OCI-LY1 (cell line): ENCODE results near the gene ALOX15B.

ENCODE experiments used
- EZH2 ChIP-seq: fragments of 200-600 bp; sonication (generic), shearing (Covaris generic); IDR thresholded peaks from 2 replicates; pipeline ENCODE4 v1.8.0; 2017; ENCODE audit warnings: borderline replicate concordance, mixed run types, mild to moderate bottlenecking, antibody characterized with exemption, low read length, moderate library complexity, mixed read lengths
- TF ChIP-seq, protein P1 (sequence below): fragments of 200-600 bp; sonication (generic), shearing (Covaris generic); IDR thresholded peaks from 2 replicates; pipeline ENCODE4 v1.5.1; 2017; ENCODE audit warnings: mild to moderate bottlenecking, antibody characterized with exemption, low read length, moderate library complexity, mixed read lengths

DNA sequence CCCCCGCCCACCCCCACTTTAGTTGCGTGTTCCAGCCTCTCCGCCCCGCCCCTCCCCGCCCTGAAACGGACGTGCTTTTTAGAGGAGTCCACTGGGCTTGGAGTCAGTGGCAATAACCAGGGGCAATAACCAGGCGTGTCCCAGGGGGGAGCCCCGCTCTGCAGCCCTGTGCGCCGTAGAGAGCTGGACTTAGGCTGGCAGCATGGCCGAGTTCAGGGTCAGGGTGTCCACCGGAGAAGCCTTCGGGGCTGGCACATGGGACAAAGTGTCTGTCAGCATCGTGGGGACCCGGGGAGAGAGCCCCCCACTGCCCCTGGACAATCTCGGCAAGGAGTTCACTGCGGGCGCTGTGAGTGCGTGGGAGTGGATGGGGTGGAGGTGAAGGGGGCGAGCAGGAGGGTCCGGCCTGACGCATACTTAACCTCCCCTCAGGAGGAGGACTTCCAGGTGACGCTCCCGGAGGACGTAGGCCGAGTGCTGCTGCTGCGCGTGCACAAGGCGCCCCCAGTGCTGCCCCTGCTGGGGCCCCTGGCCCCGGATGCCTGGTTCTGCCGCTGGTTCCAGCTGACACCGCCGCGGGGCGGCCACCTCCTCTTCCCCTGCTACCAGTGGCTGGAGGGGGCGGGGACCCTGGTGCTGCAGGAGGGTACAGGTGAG is at the start of gene ALOX15B:
- TF ChIP-seq, protein P1, sequence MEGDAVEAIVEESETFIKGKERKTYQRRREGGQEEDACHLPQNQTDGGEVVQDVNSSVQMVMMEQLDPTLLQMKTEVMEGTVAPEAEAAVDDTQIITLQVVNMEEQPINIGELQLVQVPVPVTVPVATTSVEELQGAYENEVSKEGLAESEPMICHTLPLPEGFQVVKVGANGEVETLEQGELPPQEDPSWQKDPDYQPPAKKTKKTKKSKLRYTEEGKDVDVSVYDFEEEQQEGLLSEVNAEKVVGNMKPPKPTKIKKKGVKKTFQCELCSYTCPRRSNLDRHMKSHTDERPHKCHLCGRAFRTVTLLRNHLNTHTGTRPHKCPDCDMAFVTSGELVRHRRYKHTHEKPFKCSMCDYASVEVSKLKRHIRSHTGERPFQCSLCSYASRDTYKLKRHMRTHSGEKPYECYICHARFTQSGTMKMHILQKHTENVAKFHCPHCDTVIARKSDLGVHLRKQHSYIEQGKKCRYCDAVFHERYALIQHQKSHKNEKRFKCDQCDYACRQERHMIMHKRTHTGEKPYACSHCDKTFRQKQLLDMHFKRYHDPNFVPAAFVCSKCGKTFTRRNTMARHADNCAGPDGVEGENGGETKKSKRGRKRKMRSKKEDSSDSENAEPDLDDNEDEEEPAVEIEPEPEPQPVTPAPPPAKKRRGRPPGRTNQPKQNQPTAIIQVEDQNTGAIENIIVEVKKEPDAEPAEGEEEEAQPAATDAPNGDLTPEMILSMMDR: no peak
- no peak for TF ChIP-seq EZH2
